ENCODE measurements around the gene BCL2L1. TPM values are rescaled to one million over a fixed set of nuclear protein-coding genes. Genes with fewer than 3 reads are reported as not detected.

BCL2L1 gene
- total RNA-seq, 1 experiment from 2014 or later = 226 TPM

DNA sequence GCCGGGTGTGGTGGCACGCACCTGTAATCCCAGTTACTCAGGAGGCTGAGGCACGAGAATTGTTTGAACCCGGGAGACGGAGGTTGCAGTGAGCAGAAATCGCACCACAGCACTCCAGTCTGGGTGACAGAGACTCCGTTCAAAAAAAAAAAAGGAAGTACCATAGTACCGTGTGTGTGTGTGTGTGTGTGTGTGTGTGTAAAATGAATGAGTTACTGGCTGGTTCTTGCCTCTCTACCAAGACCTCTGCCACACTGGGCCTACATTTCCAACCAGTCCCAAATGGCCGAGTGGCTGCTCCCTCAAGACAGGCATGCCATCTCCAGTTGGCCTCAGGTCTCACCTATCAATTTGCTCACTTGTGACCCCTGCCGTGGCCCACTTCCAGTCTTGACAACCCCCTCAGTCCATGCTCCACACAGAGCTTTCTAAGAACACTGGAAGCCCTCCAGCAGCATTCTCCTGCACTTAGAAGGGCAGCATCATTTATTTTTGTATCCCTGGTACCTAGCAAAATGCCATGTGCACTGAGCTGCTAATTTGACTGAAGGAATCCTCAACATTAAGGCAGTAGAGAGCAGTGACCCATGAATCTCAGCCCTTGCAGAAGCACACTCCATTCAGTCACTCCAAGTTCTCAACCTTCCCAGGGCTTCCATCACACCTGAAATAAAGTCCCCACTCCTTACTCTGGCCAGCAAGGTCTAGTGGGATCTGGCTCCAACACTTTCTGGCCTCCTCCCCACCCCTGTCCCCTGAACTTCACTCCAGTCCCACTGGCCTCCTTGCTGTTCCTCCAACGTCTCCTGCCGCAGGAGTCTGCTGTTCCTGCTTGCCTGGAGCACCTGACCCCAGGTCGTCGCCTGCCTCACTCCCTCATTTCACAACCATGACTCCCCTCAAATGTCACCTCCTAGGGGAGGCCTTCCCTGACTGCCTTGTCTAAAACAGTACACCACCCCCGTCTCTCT lies 55.1 kb downstream of the BCL2L1 start (continued):
- TF ChIP-seq, protein P1, sequence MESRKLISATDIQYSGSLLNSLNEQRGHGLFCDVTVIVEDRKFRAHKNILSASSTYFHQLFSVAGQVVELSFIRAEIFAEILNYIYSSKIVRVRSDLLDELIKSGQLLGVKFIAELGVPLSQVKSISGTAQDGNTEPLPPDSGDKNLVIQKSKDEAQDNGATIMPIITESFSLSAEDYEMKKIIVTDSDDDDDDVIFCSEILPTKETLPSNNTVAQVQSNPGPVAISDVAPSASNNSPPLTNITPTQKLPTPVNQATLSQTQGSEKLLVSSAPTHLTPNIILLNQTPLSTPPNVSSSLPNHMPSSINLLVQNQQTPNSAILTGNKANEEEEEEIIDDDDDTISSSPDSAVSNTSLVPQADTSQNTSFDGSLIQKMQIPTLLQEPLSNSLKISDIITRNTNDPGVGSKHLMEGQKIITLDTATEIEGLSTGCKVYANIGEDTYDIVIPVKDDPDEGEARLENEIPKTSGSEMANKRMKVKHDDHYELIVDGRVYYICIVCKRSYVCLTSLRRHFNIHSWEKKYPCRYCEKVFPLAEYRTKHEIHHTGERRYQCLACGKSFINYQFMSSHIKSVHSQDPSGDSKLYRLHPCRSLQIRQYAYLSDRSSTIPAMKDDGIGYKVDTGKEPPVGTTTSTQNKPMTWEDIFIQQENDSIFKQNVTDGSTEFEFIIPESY (IDR thresholded peaks at IDR 0.05; ENCODE audit: extremely low read depth, insufficient replicate concordance, low read length) = no peak
- TF ChIP-seq FOSL1 (IDR thresholded peaks at IDR 0.05; ENCODE audit: low read depth) = no peak
- TF ChIP-seq TCF7L2 (IDR thresholded peaks at IDR 0.05; ENCODE audit: borderline replicate concordance, extremely low read depth, insufficient read depth, insufficient read length) = no peak

DNA sequence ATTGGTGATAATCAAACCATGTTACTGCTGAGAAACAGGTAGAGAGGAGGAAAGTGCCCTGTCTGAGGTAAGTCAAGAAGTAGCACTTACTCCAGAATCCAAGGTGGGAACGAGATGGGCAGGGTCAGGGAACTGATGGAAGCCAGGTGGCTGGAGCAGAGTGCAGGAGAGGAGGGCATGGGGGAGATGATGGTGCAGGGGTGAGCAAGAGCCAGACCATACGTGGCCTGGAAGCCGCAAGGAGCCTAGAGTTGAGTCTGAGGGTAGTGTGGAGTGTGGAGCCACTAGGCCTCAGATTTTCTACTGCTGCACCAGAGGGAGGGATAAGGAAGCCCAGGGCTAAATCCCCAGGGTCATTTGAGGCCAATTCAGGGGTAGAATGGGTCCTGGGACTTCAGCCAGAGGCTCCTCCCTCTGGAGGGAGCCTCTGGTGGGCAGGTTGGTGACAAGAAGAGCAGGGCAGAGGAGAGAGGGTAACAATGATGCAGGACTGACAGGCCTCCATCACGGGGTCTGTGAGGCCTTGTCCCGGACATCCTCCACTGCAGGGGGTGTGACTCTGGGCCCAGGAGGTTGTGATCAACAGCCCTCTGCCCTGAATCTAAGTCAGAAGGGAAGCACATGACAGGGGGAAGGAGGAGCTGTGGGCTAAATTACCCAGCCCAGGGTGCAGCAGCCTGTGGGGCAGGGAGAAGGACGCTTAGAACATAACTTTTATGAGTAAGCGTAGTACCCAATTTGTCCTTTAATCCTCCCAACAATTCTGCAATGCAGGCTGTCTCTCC lies 56.2 kb downstream of the BCL2L1 start:
- POLR2A ChIA-PET = no interaction called here
- CTCF ChIA-PET = no interaction called here
- DNase-seq (ENCODE audit: low read depth, low spot score) (no peak), ATAC-seq (no peak)
- no peak overlapping the region for H3K9ac ChIP-seq (ENCODE audit: low read length)
- H3K4me1 ChIP-seq (ENCODE audit: control insufficient read depth in 1 of 2, insufficient read depth in 2 of 2, low read length in 2 of 2) = peaks cover 40 to 91% of the 10 kb centered on the region in 2 experiments
- peak overlapping the region; percentile 17; the same call in 1 of the 2 replicates for H3K4me2 ChIP-seq (ENCODE audit: low read length)
- no peaks in the 10 kb centered on the region for H4K20me1 ChIP-seq (ENCODE audit: insufficient read depth)
- H3K9me3 ChIP-seq (ENCODE audit: control insufficient read depth in 1 of 2, insufficient read depth in 1 of 2, low read depth in 1 of 2, low read length in 2 of 2) = no peaks in the 10 kb centered on the region
- peaks cover 80% of the 10 kb centered on the region for H3K79me2 ChIP-seq (ENCODE audit: insufficient read depth, low read length)
- BruUV-seq (replicated peaks) = no TSS peak
- H2AFZ ChIP-seq (ENCODE audit: low read depth, low read length, poor library complexity, severe bottlenecking) = no peak overlapping the region
- no peaks in the 10 kb centered on the region for H3K9me2 ChIP-seq (ENCODE audit: insufficient read depth)
- intact Hi-C loops (cut with micrococcal nuclease) = no loop called here
- H3K27ac ChIP-seq (ENCODE audit: low read depth, low read length) = peak overlapping the region; percentile 7
- no peak overlapping the region for H3K4me3 ChIP-seq (replicated peaks in 1 of 2; ENCODE audit: low read depth in 1 of 2, low read length in 2 of 2)
- RAD21 ChIA-PET (ENCODE audit: low non-redundant PET in 1 of 2, low total read pairs in 2 of 2, uncharacterized antibody in 2 of 2, unreplicated experiment in 2 of 2) = no interaction called here
- H3K36me3 ChIP-seq (ENCODE audit: control insufficient read depth in 1 of 2, insufficient read depth in 2 of 2, low read length in 2 of 2) = peaks cover 2 to 57% of the 10 kb centered on the region in 2 experiments; a peak in 2 of 4 replicates
- H3K27me3 ChIP-seq (ENCODE audit: insufficient read depth, low read length) = no peaks in the 10 kb centered on the region
- TF ChIP-seq EGR1 (IDR thresholded peaks at IDR 0.05; ENCODE audit: low read depth) (no peak), POLR2AphosphoS5 (IDR thresholded peaks at IDR 0.05; ENCODE audit: low read depth, low read length) (peak; percentile 23; the same call in 1 of the 2 replicates), RAD21 (IDR thresholded peaks at IDR 0.05; ENCODE audit: low read depth) (no peak), ZFX (IDR thresholded peaks at IDR 0.05) (peak; percentile 10; the same call in 1 of the 2 replicates), SP1 (IDR thresholded peaks at IDR 0.05; ENCODE audit: low read depth) (no peak), CBX3 (IDR thresholded peaks at IDR 0.05; ENCODE audit: low read depth) (no peak), EZH2 (IDR thresholded peaks at IDR 0.05) (no peak), ZNF274 (IDR thresholded peaks at IDR 0.05; ENCODE audit: low read depth, low read length) (no peak)
- TF ChIP-seq, protein P2, sequence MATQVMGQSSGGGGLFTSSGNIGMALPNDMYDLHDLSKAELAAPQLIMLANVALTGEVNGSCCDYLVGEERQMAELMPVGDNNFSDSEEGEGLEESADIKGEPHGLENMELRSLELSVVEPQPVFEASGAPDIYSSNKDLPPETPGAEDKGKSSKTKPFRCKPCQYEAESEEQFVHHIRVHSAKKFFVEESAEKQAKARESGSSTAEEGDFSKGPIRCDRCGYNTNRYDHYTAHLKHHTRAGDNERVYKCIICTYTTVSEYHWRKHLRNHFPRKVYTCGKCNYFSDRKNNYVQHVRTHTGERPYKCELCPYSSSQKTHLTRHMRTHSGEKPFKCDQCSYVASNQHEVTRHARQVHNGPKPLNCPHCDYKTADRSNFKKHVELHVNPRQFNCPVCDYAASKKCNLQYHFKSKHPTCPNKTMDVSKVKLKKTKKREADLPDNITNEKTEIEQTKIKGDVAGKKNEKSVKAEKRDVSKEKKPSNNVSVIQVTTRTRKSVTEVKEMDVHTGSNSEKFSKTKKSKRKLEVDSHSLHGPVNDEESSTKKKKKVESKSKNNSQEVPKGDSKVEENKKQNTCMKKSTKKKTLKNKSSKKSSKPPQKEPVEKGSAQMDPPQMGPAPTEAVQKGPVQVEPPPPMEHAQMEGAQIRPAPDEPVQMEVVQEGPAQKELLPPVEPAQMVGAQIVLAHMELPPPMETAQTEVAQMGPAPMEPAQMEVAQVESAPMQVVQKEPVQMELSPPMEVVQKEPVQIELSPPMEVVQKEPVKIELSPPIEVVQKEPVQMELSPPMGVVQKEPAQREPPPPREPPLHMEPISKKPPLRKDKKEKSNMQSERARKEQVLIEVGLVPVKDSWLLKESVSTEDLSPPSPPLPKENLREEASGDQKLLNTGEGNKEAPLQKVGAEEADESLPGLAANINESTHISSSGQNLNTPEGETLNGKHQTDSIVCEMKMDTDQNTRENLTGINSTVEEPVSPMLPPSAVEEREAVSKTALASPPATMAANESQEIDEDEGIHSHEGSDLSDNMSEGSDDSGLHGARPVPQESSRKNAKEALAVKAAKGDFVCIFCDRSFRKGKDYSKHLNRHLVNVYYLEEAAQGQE (IDR thresholded peaks at IDR 0.05; ENCODE audit: low read depth) = no peak
- TF ChIP-seq, protein P3, sequence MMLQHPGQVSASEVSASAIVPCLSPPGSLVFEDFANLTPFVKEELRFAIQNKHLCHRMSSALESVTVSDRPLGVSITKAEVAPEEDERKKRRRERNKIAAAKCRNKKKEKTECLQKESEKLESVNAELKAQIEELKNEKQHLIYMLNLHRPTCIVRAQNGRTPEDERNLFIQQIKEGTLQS (IDR thresholded peaks at IDR 0.05) = no peak
- TF ChIP-seq, protein P4, sequence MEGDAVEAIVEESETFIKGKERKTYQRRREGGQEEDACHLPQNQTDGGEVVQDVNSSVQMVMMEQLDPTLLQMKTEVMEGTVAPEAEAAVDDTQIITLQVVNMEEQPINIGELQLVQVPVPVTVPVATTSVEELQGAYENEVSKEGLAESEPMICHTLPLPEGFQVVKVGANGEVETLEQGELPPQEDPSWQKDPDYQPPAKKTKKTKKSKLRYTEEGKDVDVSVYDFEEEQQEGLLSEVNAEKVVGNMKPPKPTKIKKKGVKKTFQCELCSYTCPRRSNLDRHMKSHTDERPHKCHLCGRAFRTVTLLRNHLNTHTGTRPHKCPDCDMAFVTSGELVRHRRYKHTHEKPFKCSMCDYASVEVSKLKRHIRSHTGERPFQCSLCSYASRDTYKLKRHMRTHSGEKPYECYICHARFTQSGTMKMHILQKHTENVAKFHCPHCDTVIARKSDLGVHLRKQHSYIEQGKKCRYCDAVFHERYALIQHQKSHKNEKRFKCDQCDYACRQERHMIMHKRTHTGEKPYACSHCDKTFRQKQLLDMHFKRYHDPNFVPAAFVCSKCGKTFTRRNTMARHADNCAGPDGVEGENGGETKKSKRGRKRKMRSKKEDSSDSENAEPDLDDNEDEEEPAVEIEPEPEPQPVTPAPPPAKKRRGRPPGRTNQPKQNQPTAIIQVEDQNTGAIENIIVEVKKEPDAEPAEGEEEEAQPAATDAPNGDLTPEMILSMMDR (IDR thresholded peaks at IDR 0.05 in 2 of 3, conservative IDR thresholded peaks at IDR 0.05 in 1 of 3; ENCODE audit: borderline replicate concordance in 1 of 3, insufficient read depth in 1 of 3, low read depth in 2 of 3, low read length in 2 of 3) = no peak

Measured in HCT116 (cell line).